Lower leg skin (tissue), 3 donors: ENCODE measurements around the gene CCDC102B.

Experiments
- POLR2A ChIP-seq, 2 donors: fragments of 450-650 bp; IDR thresholded peaks; one replicate each; pipeline ENCODE4 v1.6.1; 2016 to 2017; ENCODE audit warnings: antibody characterized with exemption in 2 of 2, mild to moderate bottlenecking in 1 of 2, moderate library complexity in 1 of 2
- TF ChIP-seq, protein P1 (sequence below), 3 donors: fragments of 450-650 bp; IDR thresholded peaks; one replicate each; pipeline ENCODE4 v1.5.1; 2016; ENCODE audit warnings: antibody characterized with exemption in 3 of 3, mild to moderate bottlenecking in 3 of 3, moderate library complexity in 2 of 3

DNA sequence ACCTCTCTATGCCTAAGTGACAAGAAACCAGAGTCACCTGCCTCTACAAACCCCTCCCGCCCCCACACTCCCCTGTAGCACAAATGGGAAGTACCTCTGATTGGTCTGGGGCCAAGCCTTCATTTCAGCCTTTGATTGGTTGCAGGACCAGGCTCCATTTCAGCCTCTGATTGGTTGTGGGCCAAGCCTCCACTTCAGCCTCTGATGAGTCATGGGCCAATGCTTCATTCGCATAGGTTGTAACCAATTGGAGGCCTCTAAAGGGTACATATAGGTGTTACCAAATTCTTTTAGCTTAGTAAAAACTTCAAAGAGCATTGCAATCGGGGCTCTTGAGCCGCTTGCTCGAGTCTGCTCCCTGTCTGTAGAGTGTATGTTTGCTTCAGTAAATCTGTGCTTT, 25.0 kb downstream of the CCDC102B start:
- TF ChIP-seq POLR2A (IDR thresholded peaks at IDR 0.05), result no peak
- TF ChIP-seq, protein P1, sequence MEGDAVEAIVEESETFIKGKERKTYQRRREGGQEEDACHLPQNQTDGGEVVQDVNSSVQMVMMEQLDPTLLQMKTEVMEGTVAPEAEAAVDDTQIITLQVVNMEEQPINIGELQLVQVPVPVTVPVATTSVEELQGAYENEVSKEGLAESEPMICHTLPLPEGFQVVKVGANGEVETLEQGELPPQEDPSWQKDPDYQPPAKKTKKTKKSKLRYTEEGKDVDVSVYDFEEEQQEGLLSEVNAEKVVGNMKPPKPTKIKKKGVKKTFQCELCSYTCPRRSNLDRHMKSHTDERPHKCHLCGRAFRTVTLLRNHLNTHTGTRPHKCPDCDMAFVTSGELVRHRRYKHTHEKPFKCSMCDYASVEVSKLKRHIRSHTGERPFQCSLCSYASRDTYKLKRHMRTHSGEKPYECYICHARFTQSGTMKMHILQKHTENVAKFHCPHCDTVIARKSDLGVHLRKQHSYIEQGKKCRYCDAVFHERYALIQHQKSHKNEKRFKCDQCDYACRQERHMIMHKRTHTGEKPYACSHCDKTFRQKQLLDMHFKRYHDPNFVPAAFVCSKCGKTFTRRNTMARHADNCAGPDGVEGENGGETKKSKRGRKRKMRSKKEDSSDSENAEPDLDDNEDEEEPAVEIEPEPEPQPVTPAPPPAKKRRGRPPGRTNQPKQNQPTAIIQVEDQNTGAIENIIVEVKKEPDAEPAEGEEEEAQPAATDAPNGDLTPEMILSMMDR (IDR thresholded peaks at IDR 0.05), result no peak
